Keratinocyte (primary cell): ENCODE data around the gene MAPK7.

ENCODE experiments used
- CTCF ChIP-seq, 3 experiments: IDR thresholded peaks in 1 of 3; conservative IDR thresholded peaks in 1 of 3; optimal IDR thresholded peaks in 1 of 3; 2 replicates in 2 of 3; 3 replicates in 1 of 3; pipeline versions ENCODE3 to v1.5.1; 2011; ENCODE audit warnings: low read length in 3 of 3, mild to moderate bottlenecking in 3 of 3, moderate library complexity in 2 of 3, control low read depth in 1 of 3, inconsistent platforms in 1 of 3; ENCODE audit not compliant: insufficient read depth in 2 of 3; ENCODE audit errors: extremely low read depth in 1 of 3
- EZH2 ChIP-seq: IDR thresholded peaks from one replicate; pipeline ENCODE4 v1.6.1; 2012; ENCODE audit warnings: inconsistent platforms, mild to moderate bottlenecking, low read length, moderate library complexity

- TF ChIP-seq CTCF (optimal IDR thresholded peaks at IDR 0.05 in 1 of 3, IDR thresholded peaks at IDR 0.05 in 1 of 3, conservative IDR thresholded peaks at IDR 0.05 in 1 of 3; ENCODE audit: extremely low read depth in 1 of 3, insufficient read depth in 2 of 3, low read length in 3 of 3) (no peak), EZH2 (no peak)
Observed at GRCh38 chr17:19408346-19408710, 30.0 kb downstream of the MAPK7 start.
